HL-60 (cell line): Measurements from ENCODE around the gene FRMPD4.

Source experiments
- DNase-seq, 2 experiments: peaks; one replicate each; pipeline ENCODE4 v3.0.0-alpha.2; 2010 to 2020; ENCODE audit warnings: low read depth in 1 of 2, low spot score in 1 of 2
- H3K27ac ChIP-seq: fragments of 250-450 bp; sonication (Bioruptor Pico); replicated peaks from 2 replicates; pipeline ENCODE4 v1.5.1; 2020; ENCODE audit warnings: mild to moderate bottlenecking, moderate library complexity
- H3K27me3 ChIP-seq: fragments of 250-450 bp; sonication (Bioruptor Pico); 2 replicates; pipeline ENCODE4 v1.5.1; 2021; ENCODE audit warnings: mild to moderate bottlenecking, moderate library complexity; ENCODE audit not compliant: insufficient read depth, poor library complexity, severe bottlenecking
- H3K4me3 ChIP-seq: replicated peaks from 2 replicates; pipeline ENCODE4 v1.5.1; 2011; ENCODE audit warnings: mild to moderate bottlenecking, control low read depth, low read length; ENCODE audit not compliant: insufficient read depth
- CTCF ChIP-seq: IDR thresholded peaks from one replicate; pipeline ENCODE4 v1.5.1; 2011; ENCODE audit warnings: low read length, control low read depth, inconsistent platforms; ENCODE audit not compliant: insufficient read depth
- GABPA ChIP-seq: IDR thresholded peaks from 2 replicates; pipeline ENCODE4 v1.6.1; 2012; ENCODE audit warnings: low read depth
- POLR2AphosphoS5 ChIP-seq: IDR thresholded peaks from 2 replicates; pipeline ENCODE4 v1.6.1; 2012; ENCODE audit warnings: low read depth
- REST ChIP-seq: IDR thresholded peaks from 2 replicates; pipeline ENCODE4 v1.6.1; 2012; ENCODE audit warnings: low read depth; ENCODE audit not compliant: insufficient replicate concordance
- SPI1 ChIP-seq: IDR thresholded peaks from 2 replicates; pipeline ENCODE4 v1.6.1; 2012; ENCODE audit warnings: low read depth, mild to moderate bottlenecking, borderline replicate concordance

The FRMPD4 gene

DNA sequence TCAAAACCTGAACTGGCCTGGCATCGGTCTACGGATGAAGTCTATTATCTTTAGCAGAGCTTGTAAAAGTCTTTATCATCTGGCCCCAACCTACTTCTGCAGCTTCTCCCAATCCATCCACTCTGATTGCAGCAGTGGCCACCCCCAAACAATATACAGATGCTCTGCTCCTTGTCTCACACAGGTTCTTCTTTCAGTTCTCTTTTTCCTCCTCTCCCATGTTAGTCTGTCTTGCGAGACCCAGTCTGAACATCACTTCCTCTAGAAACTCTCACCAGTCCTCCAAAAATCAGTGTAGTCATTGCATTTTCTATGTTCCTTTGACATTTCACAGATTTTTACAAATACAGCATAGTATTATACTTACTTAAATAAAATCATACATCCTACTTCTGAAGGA, 163.0 kb downstream of the FRMPD4 start:
- H3K27me3 ChIP-seq, result no peaks in the 10 kb centered on the region
- TF ChIP-seq POLR2AphosphoS5 (no peak), GABPA (no peak), CTCF (no peak), SPI1 (no peak), REST (no peak)
- H3K27ac ChIP-seq, result no peak overlapping the region
- no peak for DNase-seq
- no peak overlapping the region for H3K4me3 ChIP-seq

- Histone ChIP-seq H3K27ac (no peak overlapping the region), H3K27me3 (no peaks in the 10 kb centered on the region), H3K4me3 (no peak overlapping the region)
- no peak for TF ChIP-seq SPI1
- TF ChIP-seq REST, result no peak
- no peak for TF ChIP-seq GABPA
- no peak for TF ChIP-seq CTCF
- no peak for TF ChIP-seq POLR2AphosphoS5
- no peak for DNase-seq
Measured at GRCh38 chrX:12304261-12304660, 166.0 kb downstream of the FRMPD4 start.

- no peaks in the 10 kb centered on the region for H3K27me3 ChIP-seq
- no peak for DNase-seq
Measured at GRCh38 chrX:12307961-12308360, 169.7 kb downstream of the FRMPD4 start.

More at GRCh38 chrX:12307961-12308360, 169.7 kb downstream of the FRMPD4 start:
- no peak for TF ChIP-seq GABPA
- no peak for TF ChIP-seq CTCF
- TF ChIP-seq POLR2AphosphoS5, result no peak
- TF ChIP-seq REST, result no peak
- TF ChIP-seq SPI1, result no peak
- no peak overlapping the region for H3K4me3 ChIP-seq
- no peak overlapping the region for H3K27ac ChIP-seq
